IgD-negative memory B cell (primary cell): ENCODE measurements around the gene SYT15B. TPM values are rescaled to one million over a fixed set of nuclear protein-coding genes. Genes with fewer than 3 reads are reported as not detected.
"Not testable (repeated sequence)": the region's sequence is repeated elsewhere in the genome, so short reads cannot be mapped to it uniquely, and the experiment has no call there.

ENCODE experiments used
- H3K27ac Mint-ChIP-seq, 3 donors: one replicate each; pipeline ENCODE4 v1.8.0; 2020 to 2022; ENCODE audit warnings: mild to moderate bottlenecking in 3 of 3, mixed read lengths in 3 of 3, moderate library complexity in 1 of 3
- H3K27me3 Mint-ChIP-seq: one replicate; pipeline ENCODE4 v1.8.0; 2021; ENCODE audit warnings: mixed read lengths
- H3K36me3 Mint-ChIP-seq: one replicate; pipeline ENCODE4 v1.8.0; 2020; ENCODE audit warnings: mild to moderate bottlenecking, mixed read lengths
- H3K4me1 Mint-ChIP-seq, 3 donors: one replicate each; pipeline ENCODE4 v1.8.0; 2020 to 2022; ENCODE audit warnings: mixed read lengths in 3 of 3, mild to moderate bottlenecking in 1 of 3
- H3K4me3 Mint-ChIP-seq, 4 donors: one replicate each; pipeline ENCODE4 v1.8.0; 2020 to 2022; ENCODE audit warnings: mild to moderate bottlenecking in 4 of 4, mixed read lengths in 4 of 4, moderate library complexity in 3 of 4
- H3K9me3 Mint-ChIP-seq, 3 donors: one replicate each; pipeline ENCODE4 v1.8.0; 2020 to 2021; ENCODE audit warnings: mixed read lengths in 3 of 3, mild to moderate bottlenecking in 1 of 3
- polyA plus RNA-seq: library from polyadenylated mRNA; unstranded; fragments of 300-500 nt; fragmentation: Illumina TruSeq; gene quantifications from one replicate; pipeline ENCODE4 v1.2.3, GENCODE V29; 2021

The SYT15B gene
- polyA plus RNA-seq, 1 donor from 2014 or later: not detected

GRCh38 chr10:47746780-47747376, 16.5 kb downstream of the SYT15B start:
- not testable (repeated sequence) for H3K36me3 Mint-ChIP-seq, H3K9me3 Mint-ChIP-seq, H3K4me3 Mint-ChIP-seq, H3K27ac Mint-ChIP-seq, H3K27me3 Mint-ChIP-seq, H3K4me1 Mint-ChIP-seq

GRCh38 chr10:47744881-47745280, 18.5 kb downstream of the SYT15B start:
- H3K36me3 Mint-ChIP-seq, H3K27ac Mint-ChIP-seq, H3K27me3 Mint-ChIP-seq, H3K4me1 Mint-ChIP-seq, H3K4me3 Mint-ChIP-seq, H3K9me3 Mint-ChIP-seq: not testable (repeated sequence)

- not testable (repeated sequence) for H3K4me1 Mint-ChIP-seq, H3K9me3 Mint-ChIP-seq, H3K27ac Mint-ChIP-seq, H3K36me3 Mint-ChIP-seq, H3K4me3 Mint-ChIP-seq, H3K27me3 Mint-ChIP-seq
These were observed 19.5 kb downstream of the SYT15B start for GRCh38 chr10:47743611-47744550.

- H3K36me3 Mint-ChIP-seq, H3K4me3 Mint-ChIP-seq, H3K9me3 Mint-ChIP-seq, H3K27me3 Mint-ChIP-seq, H3K27ac Mint-ChIP-seq, H3K4me1 Mint-ChIP-seq: not testable (repeated sequence)
These were observed 22.5 kb downstream of the SYT15B start for GRCh38 chr10:47740868-47741267.

- not testable (repeated sequence) for H3K4me3 Mint-ChIP-seq, H3K27ac Mint-ChIP-seq, H3K27me3 Mint-ChIP-seq, H3K36me3 Mint-ChIP-seq, H3K4me1 Mint-ChIP-seq, H3K9me3 Mint-ChIP-seq
These were observed 32.5 kb downstream of the SYT15B start for GRCh38 chr10:47730911-47731310.

GRCh38 chr10:47725740-47726139, 37.7 kb downstream of the SYT15B start:
- H3K4me3 Mint-ChIP-seq, H3K27me3 Mint-ChIP-seq, H3K4me1 Mint-ChIP-seq, H3K36me3 Mint-ChIP-seq, H3K9me3 Mint-ChIP-seq, H3K27ac Mint-ChIP-seq: not testable (repeated sequence)

GRCh38 chr10:47725047-47725446, 38.3 kb downstream of the SYT15B start:
- H3K4me3 Mint-ChIP-seq, H3K27ac Mint-ChIP-seq, H3K4me1 Mint-ChIP-seq, H3K9me3 Mint-ChIP-seq, H3K27me3 Mint-ChIP-seq, H3K36me3 Mint-ChIP-seq: not testable (repeated sequence)

GRCh38 chr10:47724119-47724518, 39.3 kb downstream of the SYT15B start:
- not testable (repeated sequence) for H3K27ac Mint-ChIP-seq, H3K27me3 Mint-ChIP-seq, H3K36me3 Mint-ChIP-seq, H3K9me3 Mint-ChIP-seq, H3K4me3 Mint-ChIP-seq, H3K4me1 Mint-ChIP-seq

GRCh38 chr10:47723362-47723761, 40.0 kb downstream of the SYT15B start:
- not testable (repeated sequence) for H3K4me3 Mint-ChIP-seq, H3K36me3 Mint-ChIP-seq, H3K4me1 Mint-ChIP-seq, H3K27ac Mint-ChIP-seq, H3K9me3 Mint-ChIP-seq, H3K27me3 Mint-ChIP-seq

GRCh38 chr10:47717011-47717769, 46.2 kb downstream of the SYT15B start:
- not testable (repeated sequence) for H3K36me3 Mint-ChIP-seq, H3K9me3 Mint-ChIP-seq, H3K27ac Mint-ChIP-seq, H3K27me3 Mint-ChIP-seq, H3K4me1 Mint-ChIP-seq, H3K4me3 Mint-ChIP-seq

Other genes starting within 250 kb of the SYT15B start
- 0.90 TPM for gene AGAP9, start 240.0 kb downstream of the SYT15B start, polyA plus RNA-seq
- not detected for gene NPY4R2, start 155.1 kb upstream of the SYT15B start, polyA plus RNA-seq
- gene FAM25C, start 236.2 kb upstream of the SYT15B start, polyA plus RNA-seq: not detected